ENCODE results near the gene CYP4X1.
A peak's percentile ranks its signal among the peaks of the same experiment; 100 is the strongest.

The CYP4X1 gene

DNA sequence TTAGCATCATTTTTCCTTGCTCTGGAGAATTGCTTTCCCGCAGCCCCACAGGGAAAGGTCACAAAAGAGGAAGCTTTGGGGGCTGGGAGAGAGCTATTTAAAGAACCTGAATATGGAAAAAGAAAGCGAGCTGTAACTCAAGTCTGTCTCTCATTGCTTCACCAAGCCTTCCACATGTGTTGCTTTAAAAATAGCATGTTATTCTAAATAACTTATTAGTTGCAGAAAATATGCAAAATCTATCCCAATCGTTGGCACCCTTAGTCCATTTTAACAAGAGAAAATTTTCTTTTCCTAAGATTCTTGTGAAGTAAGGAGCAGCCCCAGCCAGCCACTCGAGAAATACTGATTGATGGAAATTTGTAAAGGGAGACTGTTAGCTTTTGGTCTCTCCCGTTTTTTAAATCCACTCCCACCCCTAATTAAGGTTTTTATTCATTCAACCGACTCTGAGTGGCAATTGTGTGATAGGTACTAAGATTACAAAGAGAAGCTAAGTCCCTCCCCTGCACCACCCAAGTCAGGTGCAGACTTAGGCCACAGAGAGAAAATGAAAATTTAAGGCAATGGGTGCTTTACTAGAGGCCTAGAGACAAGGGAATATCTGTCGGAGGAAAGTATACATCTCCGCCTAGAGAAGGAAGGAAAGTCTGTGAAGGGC is 802 bp downstream of the CYP4X1 start:
- Mint-ChIP-seq H3K36me3 (ENCODE audit: low read depth) (no peaks in the 10 kb centered on the region), H3K27me3 (ENCODE audit: low read depth, poor library complexity) (peaks cover 54% of the 10 kb centered on the region), H3K4me1 (peaks cover 14% of the 10 kb centered on the region), H3K27ac (no peak overlapping the region), H3K9me3 (peaks cover 4% of the 10 kb centered on the region), H3K4me3 (peak overlapping the region; percentile 76)
- no peak for DNase-seq
- TF ChIP-seq, protein P1, sequence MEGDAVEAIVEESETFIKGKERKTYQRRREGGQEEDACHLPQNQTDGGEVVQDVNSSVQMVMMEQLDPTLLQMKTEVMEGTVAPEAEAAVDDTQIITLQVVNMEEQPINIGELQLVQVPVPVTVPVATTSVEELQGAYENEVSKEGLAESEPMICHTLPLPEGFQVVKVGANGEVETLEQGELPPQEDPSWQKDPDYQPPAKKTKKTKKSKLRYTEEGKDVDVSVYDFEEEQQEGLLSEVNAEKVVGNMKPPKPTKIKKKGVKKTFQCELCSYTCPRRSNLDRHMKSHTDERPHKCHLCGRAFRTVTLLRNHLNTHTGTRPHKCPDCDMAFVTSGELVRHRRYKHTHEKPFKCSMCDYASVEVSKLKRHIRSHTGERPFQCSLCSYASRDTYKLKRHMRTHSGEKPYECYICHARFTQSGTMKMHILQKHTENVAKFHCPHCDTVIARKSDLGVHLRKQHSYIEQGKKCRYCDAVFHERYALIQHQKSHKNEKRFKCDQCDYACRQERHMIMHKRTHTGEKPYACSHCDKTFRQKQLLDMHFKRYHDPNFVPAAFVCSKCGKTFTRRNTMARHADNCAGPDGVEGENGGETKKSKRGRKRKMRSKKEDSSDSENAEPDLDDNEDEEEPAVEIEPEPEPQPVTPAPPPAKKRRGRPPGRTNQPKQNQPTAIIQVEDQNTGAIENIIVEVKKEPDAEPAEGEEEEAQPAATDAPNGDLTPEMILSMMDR (IDR thresholded peaks at IDR 0.05), result no peak

DNA sequence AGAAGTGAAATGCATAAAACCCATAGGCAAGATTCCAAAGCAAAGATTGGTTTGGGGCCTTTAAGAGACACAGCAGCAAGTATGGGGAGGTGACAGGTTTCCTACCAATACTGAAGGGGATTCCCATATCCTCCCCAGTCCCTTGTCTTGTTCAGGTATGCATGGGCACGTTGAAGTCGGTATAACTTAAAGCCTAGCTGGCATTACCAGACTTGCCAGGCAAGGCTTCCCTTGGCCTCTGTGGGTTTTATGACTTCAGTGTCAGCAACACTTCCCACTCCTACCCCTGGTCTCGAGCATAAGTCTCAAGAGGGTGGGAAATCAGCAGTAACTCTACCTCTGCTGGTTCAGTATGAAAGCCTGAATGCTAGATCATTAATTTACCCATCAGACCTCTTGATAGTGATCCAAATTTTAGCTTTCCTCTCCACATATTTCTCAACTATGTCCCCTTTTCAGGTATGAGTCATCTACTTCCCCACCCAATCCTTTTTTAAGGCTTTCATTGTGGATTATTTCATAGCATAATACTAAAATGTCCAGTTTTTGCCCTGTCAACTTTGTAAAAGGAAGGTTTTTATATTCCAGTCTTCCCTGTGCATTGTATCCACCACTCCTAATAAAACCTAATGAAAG is 6.8 kb downstream of the CYP4X1 start:
- Mint-ChIP-seq H3K36me3 (ENCODE audit: low read depth) (no peaks in the 10 kb centered on the region), H3K9me3 (no peaks in the 10 kb centered on the region), H3K4me3 (no peak overlapping the region), H3K27ac (no peak overlapping the region), H3K27me3 (ENCODE audit: low read depth, poor library complexity) (peaks cover 24% of the 10 kb centered on the region), H3K4me1 (peaks cover under 1% of the 10 kb centered on the region)
- TF ChIP-seq, protein P1 (IDR thresholded peaks at IDR 0.05), result no peak
- no peak for DNase-seq

DNA sequence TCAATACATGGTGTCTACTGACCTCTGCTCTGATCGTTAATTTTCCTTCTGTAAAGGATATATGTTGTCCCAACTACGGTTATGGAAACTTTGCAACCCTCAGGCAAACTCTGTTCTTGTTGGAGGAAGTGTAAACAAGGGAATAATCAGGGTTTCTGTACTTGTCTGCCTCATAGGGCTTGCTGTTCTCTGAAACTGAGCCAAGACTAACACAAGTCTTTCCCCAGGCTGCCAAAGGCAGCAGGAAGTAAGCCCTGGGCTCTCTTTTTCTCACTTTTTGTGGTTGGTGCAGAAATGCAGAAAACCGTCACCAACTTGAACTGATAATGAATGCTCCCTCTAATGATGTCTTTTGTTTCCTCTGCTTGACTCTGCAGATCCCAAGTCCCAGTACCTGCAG is 7.6 kb downstream of the CYP4X1 start:
- TF ChIP-seq, protein P1 (IDR thresholded peaks at IDR 0.05), result no peak
- Mint-ChIP-seq H3K36me3 (ENCODE audit: low read depth) (no peaks in the 10 kb centered on the region), H3K4me1 (no peaks in the 10 kb centered on the region), H3K9me3 (no peaks in the 10 kb centered on the region), H3K27ac (no peak overlapping the region), H3K27me3 (ENCODE audit: low read depth, poor library complexity) (peaks cover 22% of the 10 kb centered on the region), H3K4me3 (no peak overlapping the region)
- no peak for DNase-seq

DNA sequence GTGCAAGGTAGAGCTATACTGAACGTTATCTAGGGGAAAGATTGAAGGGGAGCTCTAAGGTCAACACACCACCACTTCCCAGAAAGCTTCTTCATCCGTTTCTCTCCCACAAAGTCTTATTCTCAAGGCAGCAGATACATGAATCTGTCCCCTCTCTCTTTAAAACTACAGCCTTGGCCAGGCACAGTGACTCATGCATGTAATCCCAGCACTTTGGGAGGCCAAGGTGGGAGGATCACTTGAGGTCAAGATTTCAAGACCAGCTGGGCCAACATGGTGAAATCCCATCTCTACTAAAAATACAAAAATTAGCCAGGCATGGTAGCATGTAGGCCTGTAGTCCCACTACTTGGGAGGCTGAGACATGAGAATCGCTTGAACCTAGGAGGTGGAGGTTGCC is 8.1 kb downstream of the CYP4X1 start:
- DNase-seq, result no peak
- TF ChIP-seq, protein P1 (IDR thresholded peaks at IDR 0.05), result no peak
- Mint-ChIP-seq H3K27me3 (ENCODE audit: low read depth, poor library complexity) (peaks cover 19% of the 10 kb centered on the region), H3K36me3 (ENCODE audit: low read depth) (no peaks in the 10 kb centered on the region), H3K4me3 (no peak overlapping the region), H3K4me1 (no peaks in the 10 kb centered on the region), H3K27ac (no peak overlapping the region), H3K9me3 (no peaks in the 10 kb centered on the region)

DNA sequence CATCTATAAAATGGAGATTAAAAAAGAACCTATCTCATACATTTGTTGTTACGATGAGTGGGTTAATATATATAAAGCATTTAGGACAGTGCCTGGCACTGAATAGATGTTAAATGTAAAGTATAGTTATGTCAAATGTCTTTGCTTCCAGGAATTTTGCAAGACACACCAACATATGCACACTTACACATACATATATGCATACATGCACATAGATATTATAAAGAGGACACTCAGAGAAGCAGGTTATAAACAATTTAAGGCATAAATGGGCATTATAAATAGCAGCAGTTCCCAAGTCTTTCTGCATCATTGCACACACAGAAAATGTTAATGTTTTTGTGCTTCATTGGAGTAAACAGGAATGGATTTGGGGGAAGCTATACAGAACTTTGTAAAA is 13.3 kb downstream of the CYP4X1 start:
- H3K27ac Mint-ChIP-seq, result no peak overlapping the region
- H3K9me3 Mint-ChIP-seq, result no peaks in the 10 kb centered on the region
- peaks cover 17% of the 10 kb centered on the region for H3K27me3 Mint-ChIP-seq (ENCODE audit: low read depth, poor library complexity)
- H3K36me3 Mint-ChIP-seq (ENCODE audit: low read depth), result no peaks in the 10 kb centered on the region
- TF ChIP-seq, protein P1 (IDR thresholded peaks at IDR 0.05), result no peak
- H3K4me3 Mint-ChIP-seq, result no peak overlapping the region
- DNase-seq, result no peak
- no peaks in the 10 kb centered on the region for H3K4me1 Mint-ChIP-seq

DNA sequence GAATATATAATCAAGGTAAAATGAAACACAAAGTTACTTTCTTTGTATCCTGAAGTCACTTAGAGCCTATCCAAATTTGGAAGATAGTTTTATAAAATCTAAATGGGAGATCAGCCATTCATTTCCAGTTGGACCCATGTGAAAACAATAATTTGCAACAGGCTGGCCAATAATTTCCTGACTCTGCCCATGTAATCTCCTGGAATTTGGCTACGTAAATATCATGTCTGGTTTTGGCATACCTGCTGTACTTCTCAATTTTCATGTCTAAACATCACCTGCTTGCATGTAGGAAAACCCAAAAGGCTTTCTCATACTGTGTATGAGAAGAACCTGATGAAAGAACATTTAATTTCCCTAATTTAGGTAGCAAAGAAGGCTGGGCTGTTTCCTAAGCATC is 35.9 kb downstream of the CYP4X1 start:
- Mint-ChIP-seq H3K4me3 (no peak overlapping the region), H3K27ac (no peak overlapping the region), H3K9me3 (peaks cover 22% of the 10 kb centered on the region), H3K27me3 (ENCODE audit: low read depth, poor library complexity) (peaks cover 16% of the 10 kb centered on the region), H3K36me3 (ENCODE audit: low read depth) (no peaks in the 10 kb centered on the region), H3K4me1 (no peaks in the 10 kb centered on the region)
- TF ChIP-seq, protein P1 (IDR thresholded peaks at IDR 0.05), result no peak
- no peak for DNase-seq
